Measurements from ENCODE around the gene CPNE7.

CPNE7 gene

GRCh38 chr16:89557690-89558490 lies 17.7 kb upstream of the CPNE7 start:
- H3K27me3 ChIP-seq (ENCODE audit: insufficient read depth, poor library complexity, severe bottlenecking) = no peaks in the 10 kb centered on the region
- peaks cover 56% of the 10 kb centered on the region for H3K36me3 ChIP-seq (ENCODE audit: low read depth)
- peak overlapping the region; percentile 85 for H3K27ac ChIP-seq (ENCODE audit: poor library complexity, severe bottlenecking)
- peak; percentile 38 for TF ChIP-seq CTCF (IDR thresholded peaks at IDR 0.05; ENCODE audit: poor library complexity, severe bottlenecking)
- H3K4me3 ChIP-seq (ENCODE audit: severe bottlenecking) = no peak overlapping the region
- H3K9me3 ChIP-seq (ENCODE audit: severe bottlenecking) = no peaks in the 10 kb centered on the region
- ATAC-seq (ENCODE audit: low read depth) = no peak
- H3K4me1 ChIP-seq (ENCODE audit: insufficient read depth, poor library complexity, severe bottlenecking) = peaks cover 11% of the 10 kb centered on the region
- DNase-seq (ENCODE audit: low spot score) = no peak

GRCh38 chr16:89560378-89561141 lies 15.0 kb upstream of the CPNE7 start, which contains the start of gene RPL13:
Gene RPL13, plus strand, starts transcription at chr16:89560682. Its CDS starts 278 bp downstream, at chr16:89560960.
- no peak for TF ChIP-seq CTCF (IDR thresholded peaks at IDR 0.05; ENCODE audit: poor library complexity, severe bottlenecking)
- Histone ChIP-seq H3K27me3 (ENCODE audit: insufficient read depth, poor library complexity, severe bottlenecking) (no peaks in the 10 kb centered on the region), H3K27ac (ENCODE audit: poor library complexity, severe bottlenecking) (peak within 1 kb of the TSS; percentile 85), H3K36me3 (ENCODE audit: low read depth) (peaks cover 58% of the 10 kb centered on the region), H3K4me1 (ENCODE audit: insufficient read depth, poor library complexity, severe bottlenecking) (peaks cover 24% of the 10 kb centered on the region), H3K9me3 (ENCODE audit: severe bottlenecking) (no peaks in the 10 kb centered on the region), H3K4me3 (ENCODE audit: severe bottlenecking) (peak within 1 kb of the TSS; percentile 76)
- DNase-seq (ENCODE audit: low spot score) (peak; percentile 95), ATAC-seq (ENCODE audit: low read depth) (peak; percentile 77)

GRCh38 chr16:89561142-89561883 lies 14.2 kb upstream of the CPNE7 start:
- Histone ChIP-seq H3K9me3 (ENCODE audit: severe bottlenecking) (no peaks in the 10 kb centered on the region), H3K27me3 (ENCODE audit: insufficient read depth, poor library complexity, severe bottlenecking) (no peaks in the 10 kb centered on the region), H3K36me3 (ENCODE audit: low read depth) (peaks cover 52% of the 10 kb centered on the region), H3K4me3 (ENCODE audit: severe bottlenecking) (peak overlapping the region; percentile 76), H3K4me1 (ENCODE audit: insufficient read depth, poor library complexity, severe bottlenecking) (peaks cover 25% of the 10 kb centered on the region), H3K27ac (ENCODE audit: poor library complexity, severe bottlenecking) (peak overlapping the region; percentile 85)
- no peak for TF ChIP-seq CTCF (IDR thresholded peaks at IDR 0.05; ENCODE audit: poor library complexity, severe bottlenecking)
- no peak for ATAC-seq (ENCODE audit: low read depth)
- DNase-seq (ENCODE audit: low spot score) = no peak

- no peaks in the 10 kb centered on the region for H3K9me3 ChIP-seq (ENCODE audit: severe bottlenecking)
- no peaks in the 10 kb centered on the region for H3K27me3 ChIP-seq (ENCODE audit: insufficient read depth, poor library complexity, severe bottlenecking)
- peaks cover 25% of the 10 kb centered on the region for H3K4me1 ChIP-seq (ENCODE audit: insufficient read depth, poor library complexity, severe bottlenecking)
- no peak for DNase-seq (ENCODE audit: low spot score)
- no peak for TF ChIP-seq CTCF (IDR thresholded peaks at IDR 0.05; ENCODE audit: poor library complexity, severe bottlenecking)
- peaks cover 50% of the 10 kb centered on the region for H3K36me3 ChIP-seq (ENCODE audit: low read depth)
- peak overlapping the region; percentile 76 for H3K4me3 ChIP-seq (ENCODE audit: severe bottlenecking)
- H3K27ac ChIP-seq (ENCODE audit: poor library complexity, severe bottlenecking) = peak overlapping the region; percentile 85
- no peak for ATAC-seq (ENCODE audit: low read depth)
Measured at GRCh38 chr16:89561884-89562599, 13.5 kb upstream of the CPNE7 start.
